Heart left ventricle (tissue), 16 donors: ENCODE measurements around the gene CHD3. TPM values are rescaled to one million over a fixed set of nuclear protein-coding genes. Genes with fewer than 3 reads are reported as not detected.

Experiments used
- ATAC-seq, 4 donors: fragments of 200-7000 bp; cut with Tn5 transposase; one replicate each; pipeline ENCODE4 v1.9.1; 2020 to 2022; ENCODE audit warnings: moderate library complexity in 4 of 4, mild to moderate bottlenecking in 3 of 4, moderate number of reproducible peaks in 1 of 4
- DNase-seq, 5 donors: peaks; one replicate each; pipeline ENCODE4 v3.0.0-alpha.2; 2020
- H3K27ac ChIP-seq, 12 donors: fragments of 200-600 bp; sonication (generic) in 4 of 12; one replicate each; pipeline versions ENCODE4 v1.5.0 to v1.8.0; 2016 to 2022; ENCODE audit warnings: mild to moderate bottlenecking in 2 of 12
- H3K27me3 ChIP-seq, 9 donors: fragments of 200-600 bp; sonication (generic) in 2 of 9; one replicate each; pipeline versions ENCODE4 v1.5.1 to v1.8.0; 2016 to 2022; ENCODE audit warnings: mild to moderate bottlenecking in 3 of 9
- H3K36me3 ChIP-seq, 9 donors: fragments of 200-600 bp; sonication (generic) in 2 of 9; one replicate each; pipeline versions ENCODE4 v1.5.0 to v1.8.0; 2018 to 2022; ENCODE audit warnings: mild to moderate bottlenecking in 2 of 9
- H3K4me1 ChIP-seq, 12 donors: fragments of 200-600 bp; sonication (generic) in 4 of 12; one replicate each; pipeline versions ENCODE4 v1.5.0 to v1.8.0; 2016 to 2022; ENCODE audit warnings: mild to moderate bottlenecking in 3 of 12
- H3K4me3 ChIP-seq, 12 donors: fragments of 200-600 bp; sonication (generic) in 4 of 12; one replicate each; pipeline versions ENCODE4 v1.5.0 to v1.8.0; 2017 to 2022; ENCODE audit warnings: mild to moderate bottlenecking in 9 of 12, moderate library complexity in 4 of 12
- H3K9me3 ChIP-seq, 12 donors: fragments of 200-600 bp; sonication (generic) in 4 of 12; one replicate each; pipeline versions ENCODE4 v1.5.0 to v1.8.0; 2016 to 2022; ENCODE audit warnings: mild to moderate bottlenecking in 1 of 12
- POLR2A ChIP-seq, 2 donors: fragments of 450-650 bp; IDR thresholded peaks; one replicate each; pipeline ENCODE4 v1.6.1; 2017; ENCODE audit warnings: antibody characterized with exemption in 2 of 2, mild to moderate bottlenecking in 2 of 2, moderate library complexity in 2 of 2
- WGBS, 4 donors: extraction: QIAGEN DNeasy Blood & Tissue Kit in 2 of 4; methylation state at CpG; one replicate each; pipeline versions ENCODE4 v1.1.5 to v1.1.7; 2013 to 2018; 5-methylcytosine and 5-hydroxymethylcytosine counted together
- intact Hi-C, 10 donors: fragments of 100-400 bp; cut with DNase I; formaldehyde crosslinking; loops; one replicate each; pipeline versions ENCODE4 v1.11.1 to v1.14.2; 2022
- polyA plus RNA-seq, 2 donors: library from polyadenylated mRNA; stranded (reverse); fragments of 200-250 nt; gene quantifications; one replicate each; pipeline ENCODE4 v1.2.3, GENCODE V29; 2013
- total RNA-seq, 9 donors: library from RNA; depleted of rRNA in 2 of 9; stranded (reverse); fragments of >200 nt in 2 of 9; fragmentation: NEBNext Ultra II Directional in 3 of 9; extraction: Animal tissue kit (Norgen Biotek cat#: 25700) in 3 of 9; gene quantifications; one replicate each; pipeline versions ENCODE4 v1.1.0 to v1.2.4, GENCODE V29; 2016 to 2023
- TF ChIP-seq, protein P1 (sequence below), 12 donors: fragments of 200-600 bp; sonication (generic) in 4 of 12; IDR thresholded peaks; one replicate each; pipeline versions ENCODE4 v1.5.0 to v1.8.0; 2018 to 2022; ENCODE audit warnings: antibody characterized with exemption in 12 of 12, mild to moderate bottlenecking in 5 of 12
- donor health status: ischemic (EF 13 %, LVEDD 7.1; RV severe dilation, severe dysfunction).
- donor health status: healthy with polysubstance abuse.
- donor health status: DM: no; HTN: yes; CAD: no.
- donor health status: DM: no; HTN: no; CAD: no.
- donor health status: ischemic (EF 25% LVEDD 6.9; RV normal size, moderate dysfunction).
- donor health status: ischemic (EF 25% LVEDD 5.7; RV mildly dilated, moderate dysfunction).
- donor health status: healthy.
- donor health status: DM: yes; HTN: yes; CAD: no.
- donor health status: ischemic (EF 35%, LVEDD 5.7; RV mildly dilated, moderate dysfunction).
- donor health status: nonischemic (EF 11% LVEDD 7.7; RV severe dilation, severe dysfunction).
- donor health status: DM: yes; HTN: yes; CAD: no.
- donor health status: PGD.
- donor health status: ischemic (EF 29% LVEDD 5.4; RV normal size, mild dysfunction).
- donor health status: nonischemic (EF 23%, LVEDD 6.1; RV moderate dilation, normal function).

The CHD3 gene
- total and polyA plus RNA-seq, 11 donors: 6.7 to 30.6 (median 14.3) TPM

DNA sequence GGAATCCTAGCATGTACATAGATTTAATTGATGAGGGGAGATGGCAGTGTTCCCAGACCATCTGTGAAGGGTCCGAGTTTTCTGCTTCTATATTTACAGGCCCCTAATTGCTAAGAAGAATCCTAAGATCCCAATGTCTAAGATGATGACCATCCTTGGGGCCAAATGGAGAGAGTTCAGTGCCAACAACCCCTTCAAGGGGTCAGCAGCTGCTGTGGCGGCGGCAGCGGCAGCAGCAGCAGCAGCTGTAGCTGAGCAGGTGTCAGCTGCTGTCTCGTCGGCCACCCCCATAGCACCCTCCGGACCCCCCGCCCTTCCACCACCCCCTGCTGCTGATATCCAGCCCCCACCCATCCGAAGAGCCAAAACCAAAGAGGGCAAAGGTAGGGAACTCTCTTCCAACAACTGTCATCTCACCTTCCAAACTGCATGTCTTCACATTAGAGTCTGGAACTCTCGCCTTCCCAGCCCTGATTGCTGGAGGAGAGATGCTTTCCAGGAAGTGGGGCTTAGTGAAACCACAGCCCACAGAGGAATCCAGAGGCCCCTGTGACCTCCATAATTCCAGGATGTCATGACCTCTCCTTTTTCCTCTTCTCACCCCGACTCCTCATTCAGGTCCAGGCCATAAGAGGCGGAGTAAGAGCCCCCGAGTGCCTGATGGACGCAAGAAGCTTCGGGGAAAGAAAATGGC lies 4.7 kb downstream of the CHD3 start:
- Histone ChIP-seq H3K4me1 (peaks cover 13 to 33% (median 20%) of the 10 kb centered on the region in 12 donors), H3K9me3 (no peaks in the 10 kb centered on the region), H3K27me3 (no peaks in the 10 kb centered on the region), H3K27ac (no peak overlapping the region), H3K4me3 (no peak overlapping the region), H3K36me3 (peaks cover 0 to 83% (median 65%) of the 10 kb centered on the region in 9 donors)
- 92 to 96% (median 94%) methylated on average over 7 to 15 of the region's 15 CpGs for WGBS, 4 donors
- intact Hi-C loops: loop anchor here in 3 of 10 donors (10.0 kb wide), 1 partner anchor 69 kb away; no protein-coding TSS in a partner anchor
- TF ChIP-seq, protein P1, sequence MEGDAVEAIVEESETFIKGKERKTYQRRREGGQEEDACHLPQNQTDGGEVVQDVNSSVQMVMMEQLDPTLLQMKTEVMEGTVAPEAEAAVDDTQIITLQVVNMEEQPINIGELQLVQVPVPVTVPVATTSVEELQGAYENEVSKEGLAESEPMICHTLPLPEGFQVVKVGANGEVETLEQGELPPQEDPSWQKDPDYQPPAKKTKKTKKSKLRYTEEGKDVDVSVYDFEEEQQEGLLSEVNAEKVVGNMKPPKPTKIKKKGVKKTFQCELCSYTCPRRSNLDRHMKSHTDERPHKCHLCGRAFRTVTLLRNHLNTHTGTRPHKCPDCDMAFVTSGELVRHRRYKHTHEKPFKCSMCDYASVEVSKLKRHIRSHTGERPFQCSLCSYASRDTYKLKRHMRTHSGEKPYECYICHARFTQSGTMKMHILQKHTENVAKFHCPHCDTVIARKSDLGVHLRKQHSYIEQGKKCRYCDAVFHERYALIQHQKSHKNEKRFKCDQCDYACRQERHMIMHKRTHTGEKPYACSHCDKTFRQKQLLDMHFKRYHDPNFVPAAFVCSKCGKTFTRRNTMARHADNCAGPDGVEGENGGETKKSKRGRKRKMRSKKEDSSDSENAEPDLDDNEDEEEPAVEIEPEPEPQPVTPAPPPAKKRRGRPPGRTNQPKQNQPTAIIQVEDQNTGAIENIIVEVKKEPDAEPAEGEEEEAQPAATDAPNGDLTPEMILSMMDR (IDR thresholded peaks at IDR 0.05): no peak
- TF ChIP-seq POLR2A (IDR thresholded peaks at IDR 0.05): no peak
- DNase-seq: no peak
- ATAC-seq: no peak

- peak in 1 of 5 donors; percentile 3 for DNase-seq
- intact Hi-C loops: loop anchor here in 3 of 10 donors (10.0 kb wide), 1 partner anchor 69 kb away; no protein-coding TSS in a partner anchor
These were observed 5.6 kb downstream of the CHD3 start for GRCh38 chr17:7894226-7894625.

GRCh38 chr17:7894866-7895265 lies 6.3 kb downstream of the CHD3 start:
- H3K27ac ChIP-seq: no peak overlapping the region
- H3K9me3 ChIP-seq: no peaks in the 10 kb centered on the region
- no peak for TF ChIP-seq POLR2A (IDR thresholded peaks at IDR 0.05)
- TF ChIP-seq, protein P1 (IDR thresholded peaks at IDR 0.05): no peak
- peak in 1 of 5 donors; percentile 6 for DNase-seq
- H3K4me1 ChIP-seq: peaks cover 0 to 18% (median 5%) of the 10 kb centered on the region in 12 donors
- WGBS, 4 donors: 88 to 92% (median 90%) methylated on average over 8 of the region's 8 CpGs
- no peak for ATAC-seq
- H3K36me3 ChIP-seq: peaks cover 0 to 95% (median 80%) of the 10 kb centered on the region in 9 donors
- H3K4me3 ChIP-seq: no peak overlapping the region
- no peaks in the 10 kb centered on the region for H3K27me3 ChIP-seq
- intact Hi-C loops: loop anchor here in 7 of 10 donors (5.0 to 10.0 kb wide), 3 partner anchors 33 to 73 kb away; no protein-coding TSS in a partner anchor

More at GRCh38 chr17:7894226-7894625, 5.6 kb downstream of the CHD3 start:
- peaks cover 0 to 91% (median 74%) of the 10 kb centered on the region in 9 donors for H3K36me3 ChIP-seq
- no peak overlapping the region for H3K27ac ChIP-seq
- ATAC-seq: no peak
- WGBS, 4 donors: 88 to 97% (median 94%) methylated on average over 9 of the region's 9 CpGs
- no peak overlapping the region for H3K4me3 ChIP-seq
- TF ChIP-seq POLR2A (IDR thresholded peaks at IDR 0.05): no peak
- TF ChIP-seq, protein P1 (IDR thresholded peaks at IDR 0.05): no peak
- H3K27me3 ChIP-seq: no peaks in the 10 kb centered on the region
- peaks cover 5 to 24% (median 11%) of the 10 kb centered on the region in 12 donors for H3K4me1 ChIP-seq
- H3K9me3 ChIP-seq: no peaks in the 10 kb centered on the region

DNA sequence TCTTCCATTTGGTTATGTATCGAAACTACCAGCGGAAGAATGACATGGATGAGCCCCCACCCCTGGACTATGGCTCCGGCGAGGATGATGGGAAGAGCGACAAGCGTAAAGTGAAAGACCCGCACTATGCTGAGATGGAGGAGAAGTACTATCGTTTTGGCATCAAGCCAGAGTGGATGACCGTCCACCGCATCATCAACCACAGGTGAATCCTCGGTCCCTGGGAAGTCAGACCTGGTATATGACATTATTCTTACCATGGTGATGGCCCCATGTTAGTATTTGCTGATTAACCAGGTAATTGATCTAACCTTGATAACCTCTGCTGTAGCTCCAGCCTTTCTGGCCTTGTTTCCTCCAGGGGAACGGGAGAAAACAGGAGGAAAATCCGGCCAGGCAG lies 8.5 kb downstream of the CHD3 start:
- no peak for ATAC-seq

More for the DNA sequence above, 8.5 kb downstream of the CHD3 start:
- Histone ChIP-seq H3K4me1 (peaks cover 0 to 11% (median 0%) of the 10 kb centered on the region in 12 donors), H3K36me3 (peaks cover 0 to 98% (median 87%) of the 10 kb centered on the region in 9 donors), H3K9me3 (no peaks in the 10 kb centered on the region), H3K4me3 (no peak overlapping the region), H3K27me3 (no peaks in the 10 kb centered on the region), H3K27ac (no peak overlapping the region)
- no peak for DNase-seq
- intact Hi-C loops: loop anchor here in 8 of 10 donors (1.0 to 10.0 kb wide), 4 partner anchors 35 to 75 kb away; no protein-coding TSS in a partner anchor
- no peak for TF ChIP-seq POLR2A (IDR thresholded peaks at IDR 0.05)
- TF ChIP-seq, protein P1 (IDR thresholded peaks at IDR 0.05): no peak
- 87 to 91% (median 88%) methylated on average over 13 of the region's 13 CpGs for WGBS, 4 donors
